Measurements from ENCODE around the gene OR10H4.
"Not testable (repeated sequence)": the region's sequence is repeated elsewhere in the genome, so short reads cannot be mapped to it uniquely, and the experiment has no call there.

Gene OR10H4

GRCh38 chr19:15944401-15944800 is 4.4 kb upstream of the OR10H4 start:
- no peak for DNase-seq

DNA sequence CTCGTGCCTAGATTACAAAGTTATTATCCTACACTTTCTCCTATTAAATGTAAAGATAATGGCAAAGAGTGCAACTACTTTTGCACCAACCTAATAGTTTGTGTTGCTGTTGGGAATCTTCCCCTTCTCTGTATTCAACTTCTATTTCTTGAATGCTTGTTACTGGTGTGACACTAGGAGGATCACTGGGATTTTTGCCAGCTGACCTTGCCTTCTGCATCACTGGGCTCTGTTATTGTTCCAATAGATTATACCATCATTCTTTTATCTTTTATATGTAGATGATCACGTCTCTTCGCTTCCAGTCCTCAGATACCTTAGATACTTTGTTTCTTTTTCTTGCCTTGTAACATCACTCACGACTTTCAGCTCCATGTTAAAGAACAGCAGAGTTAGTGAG is 3.5 kb upstream of the OR10H4 start:
- DNase-seq = no peak

DNA sequence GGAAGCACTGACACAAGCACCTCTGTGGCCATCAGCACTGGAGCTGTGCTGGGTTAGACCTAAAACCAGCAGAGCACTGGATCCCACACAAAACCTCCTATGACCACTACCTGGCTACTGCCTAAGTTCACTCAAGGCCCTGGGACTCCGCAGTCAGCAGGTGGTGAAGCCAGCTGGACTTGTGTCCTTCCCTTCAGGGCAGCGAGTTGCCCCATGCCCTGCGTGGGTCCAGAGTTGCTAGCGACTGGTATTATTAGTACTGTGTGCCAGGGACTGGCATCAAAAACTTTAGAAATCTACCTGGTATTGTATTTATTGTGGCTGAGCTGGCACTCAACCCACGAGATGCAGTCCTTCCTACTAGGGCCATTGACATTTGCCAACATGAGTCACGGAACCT is 6.0 kb downstream of the OR10H4 start:
- no peak for DNase-seq

GRCh38 chr19:15962319-15962718 is 13.5 kb downstream of the OR10H4 start:
- no peak for DNase-seq

DNA sequence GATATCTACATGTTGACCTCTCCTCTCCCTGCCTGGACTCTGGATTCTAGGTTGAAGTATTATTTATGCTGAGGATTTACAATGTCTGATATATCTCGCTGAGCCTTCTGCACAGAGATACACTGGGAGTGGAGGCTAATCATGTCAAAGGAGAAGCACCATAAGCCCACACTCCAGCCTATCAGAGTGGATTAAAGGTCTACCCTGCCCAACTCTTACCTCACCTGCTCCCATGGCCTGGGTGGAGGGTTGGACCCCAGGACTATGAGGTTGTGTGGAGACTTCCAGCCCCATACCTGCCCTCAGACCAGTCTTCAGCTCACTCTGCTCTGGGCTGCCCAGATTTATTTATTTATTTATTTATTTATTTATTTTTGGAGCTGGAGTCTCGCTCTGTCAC is 15.4 kb downstream of the OR10H4 start:
- DNase-seq = no peak

GRCh38 chr19:15971224-15971780 is 22.5 kb downstream of the OR10H4 start:
- DNase-seq = no peak

DNA sequence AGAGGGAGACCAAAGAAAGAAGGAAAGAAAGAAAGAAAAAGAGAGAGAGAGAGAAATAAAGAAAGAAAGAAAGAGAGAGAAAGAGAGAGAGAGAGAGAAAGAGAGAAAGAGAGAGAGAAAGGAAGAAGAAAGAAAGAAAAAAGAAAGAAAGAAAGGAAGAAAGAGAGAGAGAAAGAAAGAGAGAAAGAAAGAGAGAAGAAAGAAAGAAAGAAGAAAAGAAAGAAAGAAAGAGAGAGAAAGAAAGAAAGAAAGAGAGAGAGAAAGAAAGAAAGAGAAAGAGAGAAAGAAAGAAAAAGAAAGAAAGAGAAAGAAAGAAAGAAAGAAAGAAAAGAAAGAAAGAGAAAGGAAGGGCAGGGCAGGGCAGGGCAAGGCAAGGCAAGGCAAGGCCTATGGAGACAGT is 23.2 kb downstream of the OR10H4 start:
- not testable (repeated sequence) for DNase-seq

DNA sequence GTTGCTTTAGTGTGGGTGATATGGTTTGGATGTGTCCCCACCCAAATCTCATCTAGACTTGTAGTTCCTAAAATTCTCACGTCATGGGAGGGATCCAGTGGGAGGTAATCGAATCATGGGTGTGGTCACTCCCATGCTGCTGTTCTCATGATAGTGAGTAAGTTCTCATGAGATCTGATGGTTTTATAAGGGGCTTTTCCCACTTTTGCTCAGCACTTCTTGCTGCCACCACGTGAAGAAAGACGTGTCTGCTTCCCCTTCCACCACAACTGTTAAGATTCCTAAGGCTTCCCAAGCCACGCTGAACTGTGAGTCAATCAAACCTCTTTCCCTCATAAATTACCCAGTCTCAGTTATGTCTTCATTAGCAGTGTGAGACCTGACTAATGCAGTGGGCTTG is 26.0 kb downstream of the OR10H4 start:
- no peak for DNase-seq

- no peak for DNase-seq
These were observed 28.3 kb downstream of the OR10H4 start for GRCh38 chr19:15976836-15977689.

- no peak for DNase-seq
These were observed 28.9 kb downstream of the OR10H4 start for GRCh38 chr19:15977690-15978089.

DNA sequence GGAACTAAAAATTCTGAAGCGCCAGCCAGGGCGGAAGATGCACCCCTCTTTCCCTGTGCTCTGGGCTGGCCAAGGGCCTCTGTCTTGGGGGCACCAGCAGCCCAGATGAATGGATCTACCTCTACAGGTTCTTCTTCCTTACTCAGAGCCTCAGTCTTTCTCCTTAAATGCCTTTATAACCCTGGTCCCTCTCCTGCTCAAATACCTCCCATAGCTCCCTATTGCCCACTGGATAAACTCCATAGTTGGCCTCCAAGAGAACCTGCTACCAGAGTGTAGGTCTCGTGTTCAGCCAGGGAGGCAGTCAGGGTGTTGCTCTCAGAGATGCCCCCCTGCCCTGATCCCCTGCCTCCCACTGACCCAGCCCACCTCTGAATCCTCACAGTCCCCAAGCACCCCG is 30.5 kb downstream of the OR10H4 start:
- no peak for DNase-seq

- not testable (repeated sequence) for DNase-seq
These were observed 37.0 kb downstream of the OR10H4 start for GRCh38 chr19:15985831-15986230.

- no peak for DNase-seq
These were observed 37.9 kb downstream of the OR10H4 start for GRCh38 chr19:15986701-15987100.

- DNase-seq = no peak
These were observed 41.1 kb downstream of the OR10H4 start for GRCh38 chr19:15989889-15990288.

DNA sequence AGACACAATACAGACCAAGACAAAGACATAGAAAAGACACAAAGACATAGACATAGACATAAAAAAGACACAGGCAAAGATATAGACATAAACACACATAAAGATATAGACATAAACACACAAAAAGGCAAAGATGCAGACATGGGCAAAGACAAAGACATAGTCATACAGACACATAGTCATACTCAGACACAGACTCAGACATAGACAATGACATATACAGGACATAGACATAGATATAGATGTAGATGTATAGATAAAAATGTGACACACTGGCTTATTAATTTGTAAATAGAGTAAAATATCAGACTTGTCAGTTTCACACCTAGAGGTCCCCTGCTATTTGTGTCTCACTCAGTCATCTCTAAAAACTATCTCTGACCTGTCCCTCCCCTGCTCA is 42.8 kb downstream of the OR10H4 start:
- no peak for DNase-seq

DNA sequence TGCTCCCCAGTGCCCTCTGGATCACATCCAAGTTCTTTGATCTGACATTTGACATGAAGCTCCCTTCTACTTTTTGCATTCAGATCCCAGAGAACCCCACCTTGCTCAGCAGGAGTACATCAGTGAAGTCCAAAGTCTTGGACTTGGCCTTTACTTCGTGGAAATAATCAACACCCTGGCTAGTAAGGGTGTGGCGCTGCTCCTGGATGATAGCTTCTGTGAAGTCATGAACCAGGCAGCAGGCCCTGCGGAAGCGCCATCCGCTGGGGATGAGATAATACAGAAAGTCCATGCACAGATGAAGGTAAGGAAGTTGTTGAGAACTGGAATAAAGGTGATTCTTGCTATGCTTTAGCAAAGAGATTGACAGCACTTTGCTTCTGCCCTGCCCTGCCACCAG is 43.2 kb downstream of the OR10H4 start:
- DNase-seq = no peak

- no peak for DNase-seq
These were observed 46.7 kb downstream of the OR10H4 start for GRCh38 chr19:15995536-15995935.

DNA sequence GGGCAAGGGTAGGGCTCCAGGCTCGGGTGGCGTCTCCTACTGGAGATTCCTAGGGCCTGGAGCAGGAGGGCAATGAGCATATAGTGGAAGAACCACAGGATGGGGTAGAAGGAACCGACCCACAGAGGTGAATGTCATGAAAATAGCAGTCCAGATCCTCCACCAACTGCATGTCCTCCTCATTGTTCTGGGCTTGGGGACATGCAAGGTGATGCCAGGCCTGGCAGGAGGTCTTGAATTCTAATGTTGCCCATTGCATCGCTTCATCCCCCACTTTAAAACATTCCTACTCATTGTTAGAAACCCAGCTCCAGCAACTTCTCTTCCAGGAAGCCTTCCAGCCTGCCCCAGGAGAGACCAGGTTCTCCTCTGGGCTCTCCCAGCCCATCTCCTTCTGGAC is 49.4 kb downstream of the OR10H4 start:
- DNase-seq = no peak

Data from NCI-H82 (cell line).